BLaER1 treated with 17β-estradiol and CSF1 and Interleukin-3, amounts not matched to agents 10 nM and 100 nM (cell line): Measurements from ENCODE around the gene SUPT3H.

Source experiments
- H3K27ac ChIP-seq, 11 experiments: shearing (Covaris generic); formaldehyde crosslinking; 2 replicates each; pipeline ENCODE4 v1.8.1; 2022
- H3K27me3 ChIP-seq, 11 experiments: shearing (Covaris generic); formaldehyde crosslinking; 2 replicates each; pipeline ENCODE4 v1.8.1; 2022
- H3K36me3 ChIP-seq, 11 experiments: shearing (Covaris generic); formaldehyde crosslinking; 2 replicates each; pipeline ENCODE4 v1.8.1; 2022
- H3K4me1 ChIP-seq, 10 experiments: shearing (Covaris generic); formaldehyde crosslinking; 2 replicates each; pipeline ENCODE4 v1.8.1; 2022
- H3K4me2 ChIP-seq, 11 experiments: shearing (Covaris generic); formaldehyde crosslinking; 2 replicates each; pipeline ENCODE4 v1.8.1; 2022
- H3K4me3 ChIP-seq, 10 experiments: shearing (Covaris generic); formaldehyde crosslinking; 2 replicates each; pipeline ENCODE4 v1.8.1; 2022
- H3K9ac ChIP-seq, 11 experiments: shearing (Covaris generic); formaldehyde crosslinking; 2 replicates each; pipeline ENCODE4 v1.8.1; 2022
- H3K9me3 ChIP-seq, 11 experiments: shearing (Covaris generic); formaldehyde crosslinking; replicated peaks in 1 of 11; 2 replicates each; pipeline ENCODE4 v1.8.1; 2022
- H4K20me1 ChIP-seq, 11 experiments: shearing (Covaris generic); formaldehyde crosslinking; 2 replicates each; pipeline ENCODE4 v1.8.1; 2022
- Cebpa-rat ChIP-seq, 11 experiments: shearing (Covaris generic); IDR thresholded peaks; 2 replicates each; pipeline ENCODE4 v1.8.1; 2022

The SUPT3H gene

GRCh38 chr6:44820321-44820720 lies 557.4 kb downstream of the SUPT3H start:
- Histone ChIP-seq H3K27ac (peak overlapping the region in 2 of 11 experiments; percentile 18 to 39; a peak in 2 of 22 replicates), H3K4me2 (peak overlapping the region in 2 of 11 experiments; percentile 14 to 43; a peak in 2 of 22 replicates), H3K36me3 (no peaks in the 10 kb centered on the region), H3K9me3 (no peaks in the 10 kb centered on the region; a peak in 1 of 22 replicates), H3K27me3 (no peaks in the 10 kb centered on the region), H4K20me1 (no peaks in the 10 kb centered on the region), H3K4me3 (no peak overlapping the region), H3K4me1 (peaks cover 0 to 14% (median 0%) of the 10 kb centered on the region in 10 experiments; a peak in 5 of 20 replicates), H3K9ac (no peak overlapping the region; a peak in 1 of 22 replicates)
- TF ChIP-seq Cebpa-rat (IDR thresholded peaks at IDR 0.05) = no peak

GRCh38 chr6:44811456-44811855 lies 566.3 kb downstream of the SUPT3H start:
- no peak overlapping the region for H3K9ac ChIP-seq
- H4K20me1 ChIP-seq = no peaks in the 10 kb centered on the region
- H3K27ac ChIP-seq = no peak overlapping the region
- H3K27me3 ChIP-seq = no peaks in the 10 kb centered on the region
- no peak overlapping the region for H3K4me2 ChIP-seq
- no peaks in the 10 kb centered on the region for H3K36me3 ChIP-seq
- H3K9me3 ChIP-seq = no peaks in the 10 kb centered on the region
- H3K4me3 ChIP-seq = no peak overlapping the region
- no peak for TF ChIP-seq Cebpa-rat (IDR thresholded peaks at IDR 0.05)
- peaks cover 0 to 7% (median 0%) of the 10 kb centered on the region in 10 experiments; a peak in 2 of 20 replicates for H3K4me1 ChIP-seq

- Histone ChIP-seq H4K20me1 (no peaks in the 10 kb centered on the region), H3K27me3 (no peaks in the 10 kb centered on the region), H3K9ac (no peak overlapping the region), H3K36me3 (no peaks in the 10 kb centered on the region), H3K9me3 (no peaks in the 10 kb centered on the region), H3K4me2 (peak overlapping the region in 2 of 11 experiments; percentile 7 to 32; a peak in 3 of 22 replicates), H3K4me3 (no peak overlapping the region), H3K4me1 (peaks cover 0 to 7% (median 0%) of the 10 kb centered on the region in 10 experiments; a peak in 2 of 20 replicates), H3K27ac (peak overlapping the region in 1 of 11 experiments; percentile 18; a peak in 2 of 22 replicates)
- no peak for TF ChIP-seq Cebpa-rat (IDR thresholded peaks at IDR 0.05)
Observed at GRCh38 chr6:44809258-44809657, 568.5 kb downstream of the SUPT3H start.

DNA sequence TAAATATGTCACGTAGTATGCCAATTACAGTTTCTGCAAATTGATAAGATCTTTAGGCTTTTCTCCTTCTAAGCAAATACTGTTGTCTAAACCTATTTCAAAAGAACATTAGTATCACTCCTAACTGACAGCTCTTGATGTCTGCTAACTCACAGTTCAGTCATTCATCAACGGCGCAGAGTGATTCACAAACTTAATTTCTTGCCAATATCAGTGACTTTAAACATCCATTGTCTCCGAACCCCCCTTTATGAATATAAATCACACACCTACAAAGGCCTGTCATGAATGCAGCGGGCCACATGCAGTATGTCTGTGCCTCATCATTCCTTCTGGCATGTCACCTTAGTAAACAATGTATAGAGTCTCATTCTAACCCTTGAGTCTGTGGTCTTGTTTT lies 569.6 kb downstream of the SUPT3H start:
- H3K9me3 ChIP-seq = no peaks in the 10 kb centered on the region
- H3K4me3 ChIP-seq = no peak overlapping the region
- no peak for TF ChIP-seq Cebpa-rat (IDR thresholded peaks at IDR 0.05)
- H3K27ac ChIP-seq = no peak overlapping the region
- H3K36me3 ChIP-seq = no peaks in the 10 kb centered on the region
- peaks cover 0 to 7% (median 0%) of the 10 kb centered on the region in 10 experiments; a peak in 2 of 20 replicates for H3K4me1 ChIP-seq
- no peak overlapping the region for H3K9ac ChIP-seq
- H4K20me1 ChIP-seq = no peaks in the 10 kb centered on the region
- H3K27me3 ChIP-seq = no peaks in the 10 kb centered on the region
- no peak overlapping the region for H3K4me2 ChIP-seq

DNA sequence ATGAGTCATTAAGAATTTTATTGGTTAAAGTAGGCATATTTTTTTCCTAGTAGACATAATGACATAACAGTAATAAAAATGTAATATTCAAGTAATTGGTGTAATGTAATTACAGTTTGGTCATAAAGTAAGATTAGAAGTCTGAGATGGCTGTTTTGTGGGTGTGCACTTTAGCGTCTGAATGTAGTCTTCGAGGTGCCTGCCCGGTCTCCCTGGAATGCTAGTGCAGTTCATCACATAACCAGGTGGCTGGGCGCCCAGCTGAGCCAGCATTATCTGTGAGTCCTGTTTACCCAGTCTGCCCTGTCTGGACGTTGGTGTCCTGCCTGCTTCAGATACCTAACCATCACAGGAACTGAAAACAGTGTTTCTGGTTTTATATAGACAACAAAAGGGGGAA lies 571.1 kb downstream of the SUPT3H start:
- Histone ChIP-seq H3K4me1 (peaks cover 0 to 7% (median 0%) of the 10 kb centered on the region in 10 experiments; a peak in 2 of 20 replicates), H3K4me3 (no peak overlapping the region), H3K9ac (no peak overlapping the region), H4K20me1 (no peaks in the 10 kb centered on the region), H3K27me3 (no peaks in the 10 kb centered on the region), H3K4me2 (no peak overlapping the region), H3K36me3 (no peaks in the 10 kb centered on the region), H3K9me3 (no peaks in the 10 kb centered on the region), H3K27ac (no peak overlapping the region)
- TF ChIP-seq Cebpa-rat (IDR thresholded peaks at IDR 0.05) = no peak

DNA sequence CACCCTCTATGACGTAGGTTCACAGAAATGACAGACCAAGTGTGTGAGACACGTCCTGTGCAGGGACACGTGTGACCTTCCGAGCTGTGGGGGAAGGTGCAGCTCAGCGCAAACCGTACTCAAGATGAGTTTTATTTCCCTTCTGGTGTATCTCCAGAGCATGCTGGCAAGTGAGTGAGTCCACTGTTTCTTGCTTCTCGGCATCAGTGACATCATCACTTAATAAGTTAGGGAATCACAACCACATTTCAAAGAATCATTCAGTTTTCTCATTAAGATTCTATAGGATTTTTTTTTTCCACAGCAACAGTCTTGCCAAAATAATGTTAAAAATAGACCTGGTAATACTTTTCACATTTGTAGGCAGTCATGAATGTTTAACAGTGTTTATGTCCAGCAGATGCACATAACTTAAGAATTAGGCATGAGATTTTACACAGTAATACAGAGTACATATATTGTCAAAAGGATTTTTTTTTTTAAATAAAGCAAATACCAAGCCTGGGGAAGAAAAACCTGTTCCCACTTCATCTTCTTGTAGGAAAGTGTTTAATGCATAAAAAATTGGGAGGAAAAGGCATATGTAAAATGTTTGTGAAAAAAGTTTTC lies 572.4 kb downstream of the SUPT3H start:
- no peaks in the 10 kb centered on the region for H3K36me3 ChIP-seq
- TF ChIP-seq Cebpa-rat (IDR thresholded peaks at IDR 0.05) = no peak
- no peak overlapping the region for H3K4me2 ChIP-seq
- no peak overlapping the region for H3K9ac ChIP-seq
- H3K27me3 ChIP-seq = no peaks in the 10 kb centered on the region
- H3K27ac ChIP-seq = no peak overlapping the region
- H3K4me3 ChIP-seq = no peak overlapping the region
- no peaks in the 10 kb centered on the region for H4K20me1 ChIP-seq
- H3K9me3 ChIP-seq = no peaks in the 10 kb centered on the region
- peaks cover 0 to 7% (median 0%) of the 10 kb centered on the region in 10 experiments; a peak in 2 of 20 replicates for H3K4me1 ChIP-seq

GRCh38 chr6:44804546-44805159 lies 573.1 kb downstream of the SUPT3H start:
- no peak for TF ChIP-seq Cebpa-rat (IDR thresholded peaks at IDR 0.05)
- peaks cover 0 to 5% (median 0%) of the 10 kb centered on the region in 10 experiments; a peak in 2 of 20 replicates for H3K4me1 ChIP-seq
- no peaks in the 10 kb centered on the region for H3K9me3 ChIP-seq
- H3K4me3 ChIP-seq = no peak overlapping the region
- no peak overlapping the region for H3K27ac ChIP-seq
- H4K20me1 ChIP-seq = no peaks in the 10 kb centered on the region
- H3K4me2 ChIP-seq = no peak overlapping the region
- H3K36me3 ChIP-seq = no peaks in the 10 kb centered on the region
- H3K9ac ChIP-seq = no peak overlapping the region
- H3K27me3 ChIP-seq = no peaks in the 10 kb centered on the region

- Histone ChIP-seq H3K36me3 (no peaks in the 10 kb centered on the region), H3K27ac (no peak overlapping the region), H3K9me3 (no peaks in the 10 kb centered on the region), H3K4me1 (no peaks in the 10 kb centered on the region), H3K27me3 (no peaks in the 10 kb centered on the region), H3K9ac (no peak overlapping the region), H3K4me3 (no peak overlapping the region), H3K4me2 (no peak overlapping the region), H4K20me1 (no peaks in the 10 kb centered on the region)
- TF ChIP-seq Cebpa-rat (IDR thresholded peaks at IDR 0.05) = no peak
Observed at GRCh38 chr6:44804016-44804415, 573.7 kb downstream of the SUPT3H start.

GRCh38 chr6:44800784-44801592 lies 576.7 kb downstream of the SUPT3H start:
- no peaks in the 10 kb centered on the region for H3K36me3 ChIP-seq
- H3K4me1 ChIP-seq = peaks cover 0 to 16% (median 0%) of the 10 kb centered on the region in 10 experiments; a peak in 4 of 20 replicates
- TF ChIP-seq Cebpa-rat (IDR thresholded peaks at IDR 0.05) = no peak
- no peak overlapping the region for H3K9ac ChIP-seq
- no peak overlapping the region for H3K4me3 ChIP-seq
- H3K4me2 ChIP-seq = no peak overlapping the region
- no peaks in the 10 kb centered on the region for H3K27me3 ChIP-seq
- H3K27ac ChIP-seq = no peak overlapping the region
- H4K20me1 ChIP-seq = no peaks in the 10 kb centered on the region
- H3K9me3 ChIP-seq = no peaks in the 10 kb centered on the region
